AML-193 (cell line): ENCODE results near the gene DHRS4.
"Not testable (repeated sequence)": the region's sequence is repeated elsewhere in the genome, so short reads cannot be mapped to it uniquely, and the experiment has no call there.

Experiments used
- DNase-seq, 2 experiments: peaks; one replicate each; lab custom pipeline; 2025; lab: John Stamatoyannopoulos, UW

Gene DHRS4

DNA sequence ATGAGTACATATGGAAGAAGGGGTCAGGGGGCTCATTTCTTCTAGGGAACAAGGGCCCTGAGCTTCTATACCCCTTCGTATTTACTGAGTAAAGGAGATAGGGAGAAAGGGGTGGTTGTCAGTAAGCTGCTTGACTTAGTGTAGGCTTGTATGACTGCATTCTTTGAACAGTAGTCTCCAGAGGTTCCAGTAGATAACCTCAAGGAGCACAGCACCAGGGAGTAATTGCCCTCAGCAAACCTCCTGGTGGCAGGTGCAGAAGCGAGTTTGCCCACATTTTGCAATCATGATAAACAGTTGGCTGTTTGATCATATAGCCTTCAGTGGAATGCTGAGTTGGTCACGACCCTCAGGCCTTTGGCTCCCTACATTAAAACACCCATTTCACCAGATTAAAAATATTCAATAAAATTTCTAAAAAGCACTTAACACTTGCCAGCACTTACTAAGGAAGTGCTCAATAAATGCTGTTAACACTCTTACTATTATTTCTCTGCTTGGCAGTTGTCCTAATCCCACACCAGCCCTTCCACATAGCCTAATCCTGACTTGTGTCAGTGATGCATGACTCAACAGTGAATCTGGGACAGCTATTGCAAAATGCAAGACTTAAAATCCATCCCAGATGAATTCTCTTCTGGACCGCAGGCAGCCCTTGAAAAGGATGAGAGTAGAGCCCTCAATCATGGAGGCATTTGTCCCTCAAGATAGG lies 31.5 kb downstream of the DHRS4 start:
- no peak for DNase-seq

GRCh38 chr14:23988223-23988606 lies 34.6 kb downstream of the DHRS4 start:
- not testable (repeated sequence) for DNase-seq

DNA sequence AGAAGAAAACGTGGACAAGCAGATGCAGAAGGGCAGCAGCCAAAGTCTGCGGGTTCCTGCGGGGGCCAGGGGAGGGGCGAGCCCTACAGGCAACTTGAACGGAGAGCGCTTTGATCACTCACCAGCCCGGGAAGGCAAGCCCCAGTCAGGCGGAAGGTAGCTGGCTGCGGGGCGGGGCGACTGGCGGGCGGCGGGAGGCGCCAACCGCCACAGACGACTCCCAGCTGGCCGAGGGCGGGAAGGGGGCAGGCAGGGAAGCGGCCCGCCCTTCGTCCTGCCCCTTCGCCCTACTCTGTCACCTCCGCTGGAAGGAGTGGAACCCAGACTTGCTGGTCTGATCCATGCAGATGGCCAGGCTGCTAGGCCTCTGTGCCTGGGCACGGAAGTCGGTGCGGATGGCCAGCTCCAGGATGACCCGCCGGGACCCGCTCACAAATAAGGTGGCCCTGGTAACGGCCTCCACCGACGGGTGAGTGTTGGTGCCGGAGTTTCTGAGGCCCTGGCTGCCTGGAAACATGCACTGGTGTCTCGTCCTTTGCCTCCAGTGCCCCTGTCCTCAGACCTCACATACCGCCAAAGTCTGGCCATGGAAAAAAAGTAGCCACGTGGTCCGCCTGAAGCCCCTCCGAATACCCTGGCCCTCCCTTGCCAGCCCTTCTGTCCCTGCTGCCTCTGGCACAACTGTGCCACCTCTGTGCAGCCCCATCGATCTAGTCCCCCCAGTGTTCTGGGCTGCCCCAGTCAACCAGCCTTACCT lies 35.2 kb downstream of the DHRS4 start, which contains the start of gene DHRS4L2:
Gene DHRS4L2 (plus strand): TSS at position 323 of the 757 bp plus-strand sequence. CDS start 19 bp downstream, at position 342.
- peak; percentile 71 to 74 for DNase-seq

DNA sequence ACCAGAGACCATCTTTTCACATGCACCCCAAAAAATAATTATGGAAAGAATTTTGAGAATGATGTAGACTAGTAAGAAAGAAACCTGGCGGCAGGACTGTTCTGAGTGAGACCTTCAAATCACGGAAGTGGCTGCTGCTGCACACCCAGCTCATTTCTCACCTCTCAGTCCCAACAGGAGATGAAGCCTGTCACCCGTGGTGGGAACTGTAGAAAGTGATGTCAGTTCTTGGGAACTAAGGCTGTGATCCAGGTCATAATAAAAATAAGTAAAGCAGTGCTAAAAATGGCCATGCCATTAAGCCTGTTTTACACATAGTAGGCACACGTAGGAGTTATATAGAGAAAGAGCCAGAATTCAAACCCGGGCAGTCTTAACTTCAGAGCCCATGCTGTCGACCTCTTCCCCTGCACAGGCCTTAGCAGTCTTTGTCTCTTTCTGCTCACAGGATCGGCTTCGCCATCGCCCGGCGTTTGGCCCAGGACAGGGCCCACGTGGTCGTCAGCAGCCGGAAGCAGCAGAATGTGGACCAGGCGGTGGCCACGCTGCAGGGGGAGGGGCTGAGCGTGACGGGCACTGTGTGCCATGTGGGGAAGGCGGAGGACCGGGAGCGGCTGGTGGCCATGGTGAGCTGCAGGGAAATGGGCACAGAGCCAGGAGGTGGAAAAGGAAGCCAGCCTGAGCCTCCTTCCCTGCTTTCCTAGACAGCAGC lies 36.3 kb downstream of the DHRS4 start:
- DNase-seq = peak in 1 of 2 experiments; percentile 21

DNA sequence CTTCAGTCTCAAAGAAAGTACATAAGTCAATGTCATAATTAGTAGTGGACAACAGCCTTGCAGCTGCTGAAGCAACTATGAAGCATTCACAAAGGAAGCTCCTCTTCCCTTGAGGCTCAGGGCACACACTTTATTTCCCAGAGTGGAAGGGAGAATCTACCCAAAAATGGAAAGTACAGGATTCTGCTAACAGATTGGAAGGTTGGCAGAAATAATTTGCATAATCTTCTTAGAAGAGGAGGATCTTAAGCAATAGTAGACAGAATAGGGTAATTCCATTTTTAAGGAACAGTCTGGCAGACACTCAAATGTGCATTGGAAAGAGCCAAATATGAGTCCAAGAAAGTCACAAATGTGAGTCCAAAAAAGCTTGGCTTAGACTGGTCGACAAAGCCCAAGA lies 37.4 kb downstream of the DHRS4 start:
- not testable (repeated sequence) for DNase-seq

- not testable (repeated sequence) for DNase-seq
Measured at GRCh38 chr14:23993042-23993441, 39.5 kb downstream of the DHRS4 start.

DNA sequence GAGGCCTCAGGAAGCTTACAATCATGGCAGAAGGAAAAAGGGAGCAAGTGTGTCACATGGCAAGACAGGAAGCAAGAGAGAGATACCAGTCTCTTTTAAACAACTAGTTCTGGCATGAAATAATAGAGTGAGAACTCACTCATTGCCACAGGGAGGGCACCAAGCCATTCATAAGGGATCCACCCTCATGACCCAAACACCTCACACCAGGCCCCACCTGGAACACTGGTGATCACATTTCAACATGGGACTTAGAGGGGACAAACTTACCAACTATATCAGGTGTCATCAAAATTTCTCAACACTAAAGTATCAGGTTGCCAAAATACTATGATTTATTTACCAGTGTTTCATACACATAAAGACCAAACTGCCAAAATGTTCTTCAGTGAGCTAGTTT lies 42.4 kb downstream of the DHRS4 start:
- DNase-seq = not testable (repeated sequence)

DNA sequence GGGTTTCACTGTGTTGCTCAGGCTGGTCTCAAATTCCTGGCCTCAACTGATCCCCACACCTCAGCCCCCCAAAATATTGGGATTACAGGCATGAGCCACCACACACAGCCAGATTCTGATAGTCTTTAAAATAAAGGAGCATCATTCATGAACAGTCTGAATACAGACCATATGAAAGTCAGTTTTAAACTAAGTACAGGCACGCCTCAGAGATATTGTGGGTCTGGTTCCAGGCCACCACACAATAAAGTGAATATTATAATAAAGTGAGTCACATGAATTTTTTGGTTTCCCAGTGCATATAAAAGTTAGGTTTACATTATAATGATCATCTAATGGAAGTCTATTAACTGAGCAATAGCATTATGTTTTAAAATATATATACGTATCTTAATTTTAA lies 43.3 kb downstream of the DHRS4 start:
- not testable (repeated sequence) for DNase-seq

GRCh38 chr14:23999640-24000039 lies 46.1 kb downstream of the DHRS4 start:
- DNase-seq = not testable (repeated sequence)

DNA sequence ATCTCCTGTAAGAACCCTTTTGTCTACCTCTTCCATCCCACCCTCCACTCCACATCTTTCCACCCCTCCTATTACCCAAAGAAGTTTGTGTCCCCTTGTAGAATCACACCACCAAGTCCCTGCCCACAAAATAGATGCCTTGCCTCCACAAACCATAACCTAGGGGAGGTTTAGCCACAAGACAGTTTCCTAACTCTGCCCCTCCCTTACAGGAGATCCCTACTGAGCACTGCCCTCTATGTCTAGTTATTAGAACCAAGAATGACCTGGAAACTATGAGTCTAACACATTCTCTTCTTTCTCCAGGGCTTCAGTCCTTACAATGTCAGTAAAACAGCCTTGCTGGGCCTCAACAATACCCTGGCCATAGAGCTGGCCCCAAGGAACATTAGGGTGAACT lies 47.5 kb downstream of the DHRS4 start:
- not testable (repeated sequence) for DNase-seq

GRCh38 chr14:24001679-24002078 lies 48.1 kb downstream of the DHRS4 start:
- peak in 1 of 2 experiments; percentile 8 for DNase-seq

DNA sequence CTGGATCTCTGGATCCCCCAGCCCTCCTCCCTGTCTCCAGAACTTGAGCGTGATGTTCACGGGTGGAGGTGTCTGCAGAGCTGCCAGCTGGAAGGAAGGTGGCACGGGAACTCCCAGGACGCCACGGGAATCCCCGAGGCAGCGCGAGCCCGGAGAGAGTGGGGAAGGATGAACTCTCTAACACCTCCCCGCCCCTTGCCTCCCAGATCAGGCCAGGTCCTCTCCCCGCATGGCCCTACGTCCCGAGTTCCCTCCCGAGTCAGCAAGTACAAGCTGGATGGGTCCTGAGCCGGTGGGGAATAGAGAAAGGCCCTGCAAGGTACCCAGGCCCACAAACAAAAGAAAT lies 52.9 kb downstream of the DHRS4 start:
- not testable (repeated sequence) for DNase-seq

DNA sequence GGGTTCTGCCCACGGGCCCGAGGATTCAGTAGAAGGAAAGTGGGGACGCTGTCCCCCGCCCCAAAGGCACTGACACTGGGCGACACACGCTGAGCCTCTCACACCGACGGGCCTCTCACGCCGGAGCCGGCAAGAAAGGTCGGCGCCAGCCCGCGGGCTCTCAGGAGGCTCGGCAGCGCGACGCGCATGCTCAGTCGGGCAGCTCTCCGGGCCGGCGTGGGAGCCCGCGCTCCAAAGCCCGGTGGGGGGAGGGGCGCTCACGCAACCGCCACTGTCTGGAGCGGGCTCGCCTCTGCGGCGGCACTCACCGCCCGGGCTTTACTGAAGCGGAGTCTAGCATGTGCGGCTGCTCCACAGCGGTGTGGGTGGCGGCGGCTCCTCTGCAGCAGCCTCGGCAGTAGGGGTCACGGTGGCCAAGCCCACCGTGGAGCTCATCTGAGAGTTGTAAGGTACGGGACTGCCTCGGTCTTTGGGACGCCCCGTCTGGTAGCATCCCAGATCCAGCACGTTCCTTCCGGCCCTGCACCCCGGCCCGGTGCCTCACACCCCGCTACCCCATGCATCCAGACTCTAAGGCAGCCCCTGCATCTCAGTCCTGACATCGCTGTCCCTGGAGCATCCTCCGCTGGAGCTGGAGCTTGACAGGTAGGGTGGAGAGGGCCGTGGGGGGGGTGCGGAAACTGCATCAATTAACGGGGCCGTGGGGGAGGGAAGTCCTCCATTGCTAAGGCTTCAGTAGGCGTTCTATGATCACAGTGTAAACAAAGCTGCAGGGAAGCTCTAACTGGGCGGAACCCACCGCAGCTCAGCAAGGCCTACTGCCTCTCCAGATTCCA lies 53.5 kb downstream of the DHRS4 start:
- not testable (repeated sequence) for DNase-seq

- DNase-seq = no peak
Measured at GRCh38 chr14:24011051-24011450, 57.5 kb downstream of the DHRS4 start.

- DNase-seq = not testable (repeated sequence)
Measured at GRCh38 chr14:24012726-24013273, 59.2 kb downstream of the DHRS4 start.

- peak; percentile 82 to 85 for DNase-seq
Measured at GRCh38 chr14:24013654-24014514, 60.3 kb downstream of the DHRS4 start.

DNA sequence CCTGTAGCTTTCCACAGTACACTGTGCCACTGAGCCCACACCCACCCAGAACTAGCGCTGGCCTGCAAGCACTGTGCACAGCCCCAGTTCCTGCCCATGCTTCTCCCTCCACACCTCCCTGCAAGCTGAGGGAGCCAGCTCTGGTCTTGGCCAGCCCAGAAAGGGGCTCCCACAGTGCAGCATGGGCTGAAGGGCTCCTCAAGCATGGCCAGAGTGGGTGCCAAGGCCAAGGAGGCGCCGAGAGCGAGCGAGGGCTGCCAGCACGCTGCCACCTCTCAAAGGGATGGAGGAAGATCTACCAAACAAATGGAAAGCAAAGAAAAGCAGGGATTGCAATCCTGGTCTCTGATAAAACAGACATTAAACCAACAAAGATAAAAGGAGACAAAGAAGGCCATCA lies 62.2 kb downstream of the DHRS4 start:
- not testable (repeated sequence) for DNase-seq
